DMS53 treated with DMSO at 0.1 percent for 48 hours (cell line): Measurements from ENCODE around the gene CPNE9.

Experiments used
- DNase-seq: peaks from one replicate; lab custom pipeline; 2025; ENCODE audit not compliant: unreplicated experiment; lab: John Stamatoyannopoulos, UW

CPNE9 gene

GRCh38 chr3:9776896-9777693 is 73.5 kb downstream of the CPNE9 start:
- DNase-seq, result no peak

DNA sequence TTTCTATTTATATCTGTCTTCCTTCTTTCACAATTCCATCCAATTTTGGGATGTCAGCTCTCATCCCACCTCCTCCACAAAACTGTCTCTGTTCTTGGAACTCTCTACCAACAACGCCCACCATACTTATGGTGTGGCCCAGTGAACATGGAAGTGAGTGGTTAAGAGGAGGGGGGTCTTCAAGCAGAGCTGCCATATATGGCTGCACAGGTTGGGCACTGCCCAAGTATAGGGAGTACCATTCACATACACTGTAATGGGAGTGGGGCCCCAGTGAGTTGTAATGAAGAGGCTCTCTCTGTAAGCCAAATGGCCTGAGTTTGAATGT is 74.0 kb downstream of the CPNE9 start:
- no peak for DNase-seq

GRCh38 chr3:9778143-9779074 is 74.8 kb downstream of the CPNE9 start:
- no peak for DNase-seq

DNA sequence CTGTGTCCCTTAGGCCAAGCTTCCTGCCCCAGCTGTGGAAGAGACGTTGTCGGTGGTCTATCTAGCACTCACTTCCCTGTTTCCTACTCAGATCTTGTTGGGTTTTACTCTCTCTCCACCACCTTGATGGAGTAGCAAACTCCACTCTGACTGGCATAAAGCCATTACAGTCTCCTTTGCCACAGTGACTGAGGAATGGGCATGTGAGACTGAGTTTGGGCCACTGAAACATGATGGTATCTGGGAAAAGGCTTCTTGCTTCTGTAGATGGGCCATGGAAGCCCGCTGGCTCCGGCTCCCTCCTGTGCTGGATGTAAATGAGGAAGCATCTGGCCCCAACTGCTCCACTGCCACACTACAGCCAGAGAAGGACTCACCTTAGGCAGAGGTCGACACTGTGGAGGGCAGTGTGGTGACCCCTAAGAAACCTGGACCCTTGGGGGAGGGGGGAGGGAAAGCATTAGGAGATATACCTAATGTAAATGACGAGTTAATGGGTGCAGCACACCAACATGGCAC is 75.5 kb downstream of the CPNE9 start:
- DNase-seq, result no peak
